Measurements from ENCODE around the gene LZIC.

Gene LZIC

DNA sequence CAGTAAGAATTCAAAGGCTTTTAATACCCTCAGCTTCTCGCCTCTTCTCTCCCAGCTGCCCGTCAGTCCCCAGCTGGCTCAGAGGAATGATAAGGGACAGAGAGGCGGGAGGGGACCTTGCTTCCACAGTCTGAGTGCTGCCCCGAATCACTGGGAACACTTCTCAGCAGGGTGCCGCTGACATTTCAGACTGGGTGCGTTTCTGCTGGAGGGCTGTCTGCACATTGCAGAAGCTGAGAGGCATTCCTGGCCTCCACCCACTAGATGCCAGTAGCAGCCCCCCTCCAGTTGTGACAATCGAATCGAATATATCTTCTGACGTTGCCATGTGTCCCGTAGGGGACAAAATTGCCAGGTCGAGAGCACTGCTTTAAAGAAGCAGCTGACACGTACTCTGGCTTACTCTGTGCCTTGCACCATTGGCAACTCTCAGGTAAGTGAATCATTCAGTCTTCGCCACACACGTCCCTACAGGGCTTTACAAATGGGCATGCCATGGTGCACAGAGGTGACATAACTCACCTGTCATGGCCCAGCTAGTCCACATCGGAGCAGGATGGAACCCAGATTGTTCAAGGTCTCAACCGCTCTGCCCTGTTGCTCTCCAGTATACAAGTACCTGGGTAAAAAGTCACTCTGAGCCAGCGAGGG, 57.0 kb downstream of the LZIC start:
- DNase-seq (ENCODE audit: low spot score): no peak

DNA sequence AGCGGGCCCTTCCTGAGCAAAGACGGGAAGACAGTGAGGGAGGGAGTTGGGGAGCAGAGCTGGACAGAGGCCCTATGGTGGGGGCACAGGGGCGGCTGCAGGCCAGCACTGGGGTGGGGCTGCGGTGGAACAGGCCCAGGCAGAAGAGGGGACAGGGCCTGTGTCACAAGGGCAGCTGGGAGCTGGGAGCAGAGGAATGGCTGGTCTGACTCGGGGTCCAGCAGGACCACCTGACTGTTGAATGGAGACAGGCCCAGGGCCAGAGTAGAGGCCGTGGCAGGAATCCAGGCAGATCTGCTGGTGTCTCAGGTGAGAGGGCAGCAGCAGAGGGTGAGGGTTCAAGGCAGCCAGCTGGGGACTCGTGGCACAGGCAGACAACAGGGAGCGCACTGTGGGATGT, 58.4 kb downstream of the LZIC start:
- no peak for DNase-seq (ENCODE audit: low spot score)

DNA sequence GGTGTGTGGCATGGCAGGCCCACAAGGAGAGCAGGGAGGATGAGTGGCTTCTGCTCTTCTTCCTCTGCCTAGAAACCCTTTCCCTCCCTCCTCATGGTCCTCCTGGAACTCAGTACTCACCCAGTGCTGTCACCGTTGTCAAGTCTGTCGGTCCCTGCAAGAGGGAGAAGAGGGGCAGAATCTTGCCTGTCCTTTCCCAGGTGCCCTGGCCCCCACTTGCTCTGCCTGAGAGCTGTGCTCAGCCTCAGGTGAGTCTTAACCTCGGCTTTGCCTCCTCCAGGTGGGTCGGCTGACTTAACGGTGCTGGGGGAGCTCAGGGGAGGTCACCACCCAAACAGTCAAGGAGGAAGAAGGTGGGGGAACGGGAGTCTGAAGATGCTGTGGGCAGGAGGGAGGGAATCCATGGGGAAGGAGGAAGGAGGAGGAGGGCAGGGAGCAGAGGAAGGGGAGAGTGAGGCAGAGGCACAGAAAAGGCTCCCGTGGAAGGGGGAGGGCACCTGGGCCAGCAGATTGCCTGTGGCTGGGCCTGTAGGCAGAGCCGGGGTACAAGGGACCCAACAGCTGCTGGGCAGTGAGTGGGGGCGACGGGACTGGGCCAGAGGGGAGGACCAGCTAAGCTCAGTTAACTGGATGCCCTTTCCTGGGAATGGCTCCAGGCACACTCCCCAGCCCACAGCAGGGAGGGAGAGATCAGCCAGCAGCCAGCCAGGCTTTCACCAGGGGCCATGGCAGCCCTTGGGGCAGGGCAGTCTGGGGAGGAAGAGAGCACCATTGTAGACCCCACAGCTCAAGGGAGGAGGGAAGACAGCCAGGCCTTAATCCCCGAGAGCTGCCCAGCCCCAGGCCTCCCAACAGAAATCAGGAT, 59.4 kb downstream of the LZIC start:
- DNase-seq (ENCODE audit: low spot score): no peak

DNA sequence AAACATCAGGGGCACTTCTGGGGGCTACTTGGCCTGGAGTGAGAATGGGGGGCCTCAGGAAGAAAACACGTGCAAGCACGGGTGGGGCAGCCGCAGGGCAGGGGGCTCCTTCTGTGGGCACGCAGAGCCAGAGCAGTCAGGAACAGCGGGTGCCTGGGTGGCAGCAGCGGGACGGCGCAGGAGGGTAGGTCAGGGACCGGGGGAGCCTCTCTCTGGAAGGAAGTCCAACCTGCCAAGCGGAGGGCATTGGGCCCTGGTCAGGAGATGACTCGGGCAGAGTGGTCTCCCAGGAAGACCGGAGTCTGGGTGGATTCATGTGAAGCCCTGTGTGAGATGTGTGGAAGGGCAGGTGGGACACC, 60.3 kb downstream of the LZIC start:
- DNase-seq (ENCODE audit: low spot score): no peak

DNA sequence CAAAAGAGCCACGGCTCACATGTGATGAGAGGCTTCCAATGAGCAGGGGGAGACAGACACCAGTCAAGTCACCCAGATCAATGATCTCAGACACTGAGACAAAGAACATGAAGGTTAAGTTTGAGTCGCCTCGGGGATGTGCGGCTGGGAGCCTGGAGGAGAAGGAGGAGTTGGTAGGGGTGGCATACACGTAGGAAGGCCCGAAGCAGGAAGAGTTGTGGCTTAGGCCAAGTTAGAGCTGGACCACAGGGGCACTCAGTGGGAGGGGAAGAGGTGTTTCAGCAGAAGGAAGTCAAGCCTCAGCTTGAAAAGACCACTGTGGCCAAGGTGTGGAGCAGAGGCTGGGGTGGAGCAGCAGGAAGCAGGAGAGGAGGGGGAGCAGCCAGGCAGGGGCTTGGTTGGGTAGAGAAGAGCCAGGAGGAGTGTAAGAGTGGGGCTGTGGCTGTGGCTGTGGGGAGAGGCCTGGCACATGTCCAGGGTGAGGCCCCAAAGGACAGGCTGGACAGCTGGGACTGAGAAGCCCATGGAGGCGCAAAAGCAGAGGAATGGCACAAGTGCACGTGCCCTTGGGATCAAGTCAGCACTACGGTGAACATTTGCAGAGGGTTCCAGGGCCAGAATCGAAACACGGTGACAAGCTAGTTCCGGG, 60.8 kb downstream of the LZIC start:
- no peak for DNase-seq (ENCODE audit: low spot score)

DNA sequence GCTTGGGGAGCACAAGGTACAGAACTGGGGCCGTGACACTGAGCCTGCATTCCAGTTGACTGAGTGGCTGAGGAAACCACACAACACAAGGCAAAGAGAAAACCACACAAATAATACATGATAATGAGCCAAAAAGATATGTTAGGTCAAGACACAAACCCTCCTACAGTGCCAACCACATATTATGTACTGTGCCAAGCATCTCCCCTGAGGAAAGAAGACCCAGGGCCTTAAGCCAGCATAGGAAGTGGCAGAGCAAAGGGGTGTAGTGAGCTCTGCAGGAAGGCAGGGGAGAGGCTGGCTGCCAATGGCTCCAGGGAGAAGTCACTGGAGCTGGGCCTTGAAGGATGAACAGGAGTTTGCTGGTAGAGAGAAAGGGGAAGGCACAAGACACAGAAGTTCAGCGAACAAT, 61.3 kb downstream of the LZIC start:
- peak; percentile 89 for DNase-seq (ENCODE audit: low spot score)

All from AG08395 (cell line).